ENCODE measurements around the gene PEX11G.

The PEX11G gene

GRCh38 chr19:7494416-7495098 is 5.7 kb upstream of the PEX11G start:
- no peak for DNase-seq (ENCODE audit: low read depth in 2 of 2)

GRCh38 chr19:7492558-7492957 is 3.7 kb upstream of the PEX11G start:
- no peak for DNase-seq (ENCODE audit: low read depth in 2 of 2)

- no peak for DNase-seq (ENCODE audit: low read depth in 2 of 2)
Measured at GRCh38 chr19:7492142-7492541, 3.3 kb upstream of the PEX11G start.

- no peak for DNase-seq (ENCODE audit: low read depth in 2 of 2)
Measured at GRCh38 chr19:7489609-7490044, 792 bp upstream of the PEX11G start.

GRCh38 chr19:7486923-7487322 is 1.9 kb downstream of the PEX11G start:
- no peak for DNase-seq (ENCODE audit: low read depth in 2 of 2)

GRCh38 chr19:7483720-7484201 is 5.1 kb downstream of the PEX11G start:
- no peak for DNase-seq (ENCODE audit: low read depth in 2 of 2)

- DNase-seq (ENCODE audit: low read depth in 2 of 2), result no peak
Measured at GRCh38 chr19:7482584-7483439, 6.0 kb downstream of the PEX11G start.

- no peak for DNase-seq (ENCODE audit: low read depth in 2 of 2)
Measured at GRCh38 chr19:7480970-7481255, 7.9 kb downstream of the PEX11G start.

- no peak for DNase-seq (ENCODE audit: low read depth in 2 of 2)
Measured at GRCh38 chr19:7480222-7480969, 8.4 kb downstream of the PEX11G start.

GRCh38 chr19:7478843-7479227 is 10.0 kb downstream of the PEX11G start:
- no peak for DNase-seq (ENCODE audit: low read depth in 2 of 2)

GRCh38 chr19:7478173-7478842 is 10.5 kb downstream of the PEX11G start:
- no peak for DNase-seq (ENCODE audit: low read depth in 2 of 2)

- DNase-seq (ENCODE audit: low read depth in 2 of 2), result no peak
Measured at GRCh38 chr19:7477758-7478157, 11.1 kb downstream of the PEX11G start.

GRCh38 chr19:7476777-7477494 is 11.9 kb downstream of the PEX11G start:
- no peak for DNase-seq (ENCODE audit: low read depth in 2 of 2)

GRCh38 chr19:7476241-7476640 is 12.6 kb downstream of the PEX11G start:
- DNase-seq (ENCODE audit: low read depth in 2 of 2), result no peak

GRCh38 chr19:7475665-7476064 is 13.2 kb downstream of the PEX11G start:
- DNase-seq (ENCODE audit: low read depth in 2 of 2), result no peak

- DNase-seq (ENCODE audit: low read depth in 2 of 2), result no peak
Measured at GRCh38 chr19:7471696-7472615, 16.9 kb downstream of the PEX11G start.

GRCh38 chr19:7470540-7471305 is 18.1 kb downstream of the PEX11G start:
- no peak for DNase-seq (ENCODE audit: low read depth in 2 of 2)

GRCh38 chr19:7469669-7470285 is 19.1 kb downstream of the PEX11G start:
- no peak for DNase-seq (ENCODE audit: low read depth in 2 of 2)

GRCh38 chr19:7468840-7469239 is 20.0 kb downstream of the PEX11G start:
- DNase-seq (ENCODE audit: low read depth in 2 of 2), result no peak
